LNCaP clone FGC (cell line): ENCODE results near the gene BEND6.
"Not testable (repeated sequence)": the region's sequence is repeated elsewhere in the genome, so short reads cannot be mapped to it uniquely, and the experiment has no call there.

Experiments used
- DNase-seq: peaks from one replicate; pipeline ENCODE4 v3.0.0-alpha.2; 2011; ENCODE audit warnings: low read depth
- H3K4me3 ChIP-seq: 2 replicates; pipeline ENCODE4 v1.5.1; 2011; ENCODE audit warnings: mild to moderate bottlenecking, low read depth, low read length, control low read depth
- CTCF ChIP-seq: IDR thresholded peaks from 2 replicates; pipeline ENCODE4 v1.5.1; 2012; ENCODE audit warnings: mild to moderate bottlenecking; ENCODE audit not compliant: control insufficient read depth, insufficient read depth; ENCODE audit errors: extremely low read depth

Gene BEND6

GRCh38 chr6:57004292-57004691, 49.4 kb downstream of the BEND6 start:
- no peak overlapping the region for H3K4me3 ChIP-seq
- TF ChIP-seq CTCF, result no peak
- no peak for DNase-seq

- DNase-seq, result no peak
- TF ChIP-seq CTCF, result no peak
Measured at GRCh38 chr6:57006101-57006500, 51.2 kb downstream of the BEND6 start.

GRCh38 chr6:57008069-57008468, 53.2 kb downstream of the BEND6 start:
- not testable (repeated sequence) for DNase-seq, H3K4me3 ChIP-seq

More at GRCh38 chr6:57006101-57006500, 51.2 kb downstream of the BEND6 start:
- no peak overlapping the region for H3K4me3 ChIP-seq

GRCh38 chr6:57013521-57013926, 58.6 kb downstream of the BEND6 start:
- no peak for DNase-seq
- no peak for TF ChIP-seq CTCF
- H3K4me3 ChIP-seq, result no peak overlapping the region

- no peak for TF ChIP-seq CTCF
- no peak for DNase-seq
- H3K4me3 ChIP-seq, result no peak overlapping the region
Measured at GRCh38 chr6:57017069-57017468, 62.2 kb downstream of the BEND6 start.

GRCh38 chr6:57017841-57018240, 62.9 kb downstream of the BEND6 start:
- DNase-seq, result no peak
- no peak overlapping the region for H3K4me3 ChIP-seq
- no peak for TF ChIP-seq CTCF

GRCh38 chr6:57019434-57019833, 64.5 kb downstream of the BEND6 start:
- DNase-seq, result no peak
- no peak for TF ChIP-seq CTCF
- no peak overlapping the region for H3K4me3 ChIP-seq
